SHP77 treated with DMSO at 0.1 percent for 48 hours (cell line): Measurements from ENCODE around the gene CRTC2.

ENCODE experiments used
- DNase-seq: peaks from one replicate; lab custom pipeline; 2025; lab: John Stamatoyannopoulos, UW

The CRTC2 gene

DNA sequence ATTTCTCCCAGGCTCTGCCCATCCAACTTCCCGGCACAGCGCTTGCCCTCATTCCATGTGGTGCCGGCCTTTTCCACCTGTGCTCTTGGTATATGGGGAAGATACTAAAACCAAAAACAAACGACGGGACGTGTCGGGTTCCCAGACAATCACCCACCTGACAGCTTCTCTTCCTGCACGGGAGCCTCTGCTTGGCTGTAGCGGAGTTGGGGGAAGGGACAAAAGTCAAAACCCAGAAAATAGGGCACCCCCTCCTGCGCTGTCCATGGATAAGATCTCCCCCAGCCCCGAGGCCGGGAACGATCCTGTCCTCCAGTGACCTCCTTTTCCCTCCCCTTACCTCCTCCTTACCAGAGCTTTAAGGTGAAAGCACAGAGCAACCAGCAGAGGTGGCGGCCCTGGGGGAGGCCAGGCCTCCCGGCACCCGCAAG, 18.4 kb upstream of the CRTC2 start:
- no peak for DNase-seq

- DNase-seq = no peak
Observed at GRCh38 chr1:153973525-153973924, 15.1 kb upstream of the CRTC2 start.

DNA sequence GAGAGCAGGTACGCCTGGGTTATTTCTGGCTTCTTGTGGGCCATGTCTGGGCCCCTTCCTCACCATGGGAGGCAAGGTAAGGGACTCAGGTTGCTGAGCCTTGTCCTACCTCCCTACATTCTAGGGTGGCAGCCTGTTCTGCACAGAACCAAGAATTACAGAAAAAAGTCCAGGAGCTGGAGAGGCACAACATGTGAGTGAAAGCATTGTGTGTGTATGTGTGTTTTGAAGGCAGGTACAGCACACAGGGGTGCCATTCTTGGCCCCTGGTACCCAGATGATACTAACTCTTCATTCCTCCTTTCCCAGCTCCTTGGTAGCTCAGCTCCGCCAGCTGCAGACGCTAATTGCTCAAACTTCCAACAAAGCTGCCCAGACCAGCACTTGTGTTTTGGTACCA, 14.7 kb upstream of the CRTC2 start:
- DNase-seq = no peak

- DNase-seq = no peak
Observed at GRCh38 chr1:153970346-153970745, 11.9 kb upstream of the CRTC2 start.

- DNase-seq = no peak
Observed at GRCh38 chr1:153968972-153969371, 10.6 kb upstream of the CRTC2 start.

- no peak for DNase-seq
Observed at GRCh38 chr1:153968408-153968807, 10.0 kb upstream of the CRTC2 start.

GRCh38 chr1:153968000-153968363, 9.6 kb upstream of the CRTC2 start:
- DNase-seq = no peak

DNA sequence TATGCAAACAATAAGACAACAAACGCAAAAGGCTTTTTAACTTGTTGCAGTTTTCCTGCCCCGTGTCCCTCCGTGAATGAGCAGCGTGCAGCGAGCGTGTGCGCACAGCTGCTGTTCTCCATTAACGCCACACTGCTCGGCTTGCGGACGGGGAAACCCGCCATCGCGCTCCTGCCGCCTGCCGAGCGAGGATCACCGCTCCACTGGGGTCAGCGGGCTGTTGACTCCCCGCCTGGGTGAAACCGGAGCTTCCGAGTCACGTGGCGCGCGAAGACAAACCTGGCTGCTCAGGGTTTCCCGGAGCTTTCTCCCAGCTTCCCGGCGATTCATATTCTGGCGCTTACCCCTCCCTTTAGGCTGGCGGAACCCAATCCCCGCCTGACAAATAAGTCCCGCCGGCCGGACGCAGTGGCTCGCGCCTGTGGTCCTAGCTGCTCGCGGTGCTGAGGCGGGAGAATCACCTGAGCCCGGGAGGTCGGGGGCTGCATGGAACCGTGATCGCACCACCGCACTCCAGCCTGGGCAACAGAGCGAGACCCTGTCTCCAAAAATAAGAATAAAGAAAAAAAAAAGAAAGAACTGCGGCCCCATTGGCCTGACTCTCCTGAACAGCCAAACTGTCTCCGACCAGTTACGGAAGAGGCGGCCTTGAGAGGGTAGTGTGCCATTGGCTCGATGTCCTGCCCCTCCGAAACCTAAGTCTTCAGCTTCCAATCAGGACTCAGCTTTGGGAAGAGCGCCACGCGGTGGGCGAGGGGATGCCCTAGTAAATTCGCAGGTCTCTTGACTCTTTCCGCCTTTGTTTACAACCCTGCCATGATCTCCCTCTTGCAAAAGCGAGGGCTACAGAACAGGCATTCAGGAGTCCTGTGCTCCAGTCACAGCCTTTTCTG, 8.9 kb upstream of the CRTC2 start, which contains the start of gene CREB3L4:
Gene CREB3L4 (plus strand): TSS at position 796 of the 893 bp plus-strand sequence. CDS start 624 bp downstream, outside the sequence.
- DNase-seq = peak; percentile 100

- no peak for DNase-seq
Observed at GRCh38 chr1:153963850-153964331, 5.5 kb upstream of the CRTC2 start.

DNA sequence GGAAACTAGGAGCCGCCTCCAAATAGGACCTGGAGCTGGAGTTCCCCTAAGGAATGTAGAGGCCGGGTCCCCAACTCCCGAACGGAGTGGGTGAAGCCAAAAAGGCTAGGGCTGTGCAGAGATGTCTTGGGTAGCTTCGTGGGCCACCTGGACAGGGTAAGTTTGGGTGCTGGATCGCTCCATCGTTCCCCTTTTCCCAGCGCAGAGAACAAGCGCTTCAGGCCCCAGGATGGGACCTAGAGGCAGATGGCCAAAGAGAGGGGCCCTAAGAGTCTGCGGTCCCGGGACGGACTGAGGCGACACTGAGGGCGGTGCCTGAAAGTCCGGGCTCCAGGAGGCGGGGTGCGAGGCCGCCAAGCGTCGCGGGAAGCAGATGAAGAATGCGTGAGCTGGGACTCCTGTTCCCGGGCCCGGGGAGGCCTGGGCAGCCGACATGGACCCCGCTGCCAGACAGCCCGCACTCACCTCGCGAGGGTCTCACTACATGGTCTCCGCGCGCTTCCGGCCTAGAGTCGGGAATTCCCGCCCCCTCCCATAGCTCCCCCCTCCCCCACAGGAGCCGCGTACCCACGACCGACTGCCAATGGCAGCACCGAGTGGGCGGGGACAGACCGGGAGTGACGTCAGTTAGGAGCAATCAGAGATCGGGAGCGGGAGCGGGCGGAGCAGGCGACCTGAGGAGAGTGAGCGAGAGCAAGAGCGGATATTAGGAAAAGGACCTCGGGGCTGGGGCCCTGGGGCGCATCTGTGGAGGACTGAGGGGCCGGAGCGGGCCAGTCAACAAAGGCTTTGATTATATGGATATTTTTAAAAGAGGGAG, 4.8 kb upstream of the CRTC2 start, which contains the start of gene SLC39A1:
Gene SLC39A1 (minus strand): TSS at position 508 of the 820 bp plus-strand sequence. CDS start 822 bp downstream, outside the sequence.
- DNase-seq = peak; percentile 99

GRCh38 chr1:153962088-153963029, 3.9 kb upstream of the CRTC2 start:
- no peak for DNase-seq

- no peak for DNase-seq
Observed at GRCh38 chr1:153961421-153961820, 3.0 kb upstream of the CRTC2 start.

DNA sequence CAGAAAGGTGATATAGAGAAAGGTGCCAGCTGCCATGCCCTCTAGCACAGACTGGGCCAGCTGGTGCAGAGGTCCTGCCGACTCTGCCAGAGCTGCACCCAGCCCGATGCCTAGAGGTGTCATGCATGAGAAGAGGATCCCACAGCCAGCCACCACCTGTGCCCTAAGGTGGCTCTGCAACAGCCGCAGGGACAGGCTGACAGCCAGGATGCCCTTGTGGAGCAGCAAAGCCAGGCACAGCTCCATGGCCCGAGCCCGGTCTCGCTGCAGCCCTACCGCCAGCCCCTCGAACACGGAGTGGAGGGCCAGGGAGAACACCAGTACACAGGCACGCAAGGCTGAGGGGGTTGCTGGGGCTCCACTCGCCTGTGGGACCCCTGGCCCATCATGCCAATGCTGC, 1.8 kb upstream of the CRTC2 start:
- no peak for DNase-seq

DNA sequence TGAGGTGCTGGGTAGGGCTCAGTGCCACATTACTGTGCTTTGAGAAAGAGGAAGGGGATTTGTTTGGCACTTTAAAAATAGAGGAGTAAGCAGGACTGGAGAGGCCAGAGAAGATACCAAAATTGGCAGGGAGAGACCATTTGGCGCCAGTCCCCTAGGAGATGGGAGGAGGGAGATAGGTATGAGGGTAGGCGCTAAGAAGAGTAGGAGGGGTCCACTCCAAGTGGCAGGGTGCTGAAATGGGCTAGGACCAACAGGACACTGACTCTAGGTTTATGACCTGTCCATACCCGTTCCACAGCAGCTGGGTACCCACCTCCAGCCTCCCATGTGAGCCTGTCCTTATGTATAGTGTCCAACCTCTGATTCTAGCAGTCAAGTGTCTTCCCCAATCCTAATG, 1.0 kb upstream of the CRTC2 start:
- no peak for DNase-seq

DNA sequence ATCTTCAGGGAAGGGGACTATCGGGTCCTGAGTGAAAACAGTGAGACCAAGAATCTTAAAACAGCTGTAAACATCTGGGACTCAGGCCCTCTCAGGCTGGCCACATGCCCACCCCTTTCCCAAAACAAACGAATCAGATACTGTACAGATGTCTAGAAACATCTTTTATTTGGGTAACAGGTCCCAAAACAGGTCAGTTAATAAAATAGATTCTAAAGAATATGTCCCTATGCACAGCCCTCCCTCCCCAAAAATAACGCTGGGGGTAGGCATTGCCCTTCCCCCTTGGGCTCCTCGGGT, 499 bp upstream of the CRTC2 start:
- DNase-seq = no peak

- no peak for DNase-seq
Observed at GRCh38 chr1:153957744-153958110, 685 bp downstream of the CRTC2 start.

GRCh38 chr1:153956997-153957715, 1.3 kb downstream of the CRTC2 start:
- no peak for DNase-seq

- DNase-seq = no peak
Observed at GRCh38 chr1:153954826-153955225, 3.6 kb downstream of the CRTC2 start.

GRCh38 chr1:153953859-153954365, 4.5 kb downstream of the CRTC2 start:
- no peak for DNase-seq

GRCh38 chr1:153951801-153952200, 6.6 kb downstream of the CRTC2 start:
- DNase-seq = no peak

GRCh38 chr1:153951183-153951582, 7.2 kb downstream of the CRTC2 start:
- DNase-seq = no peak
